GM21390 (cell line): ENCODE results near the gene ANKRD36B.
"Not testable (repeated sequence)": the region's sequence is repeated elsewhere in the genome, so short reads cannot be mapped to it uniquely, and the experiment has no call there.

ENCODE experiments used
- ATAC-seq: cut with Tn5 transposase; IDR thresholded peaks from one replicate; pipeline ENCODE4 v1.9.1; 2021; ENCODE audit not compliant: unreplicated experiment

Gene ANKRD36B

GRCh38 chr2:97550498-97550897 is 39.2 kb downstream of the ANKRD36B start:
- ATAC-seq: not testable (repeated sequence)

- ATAC-seq: not testable (repeated sequence)
Observed at GRCh38 chr2:97549058-97549457, 40.6 kb downstream of the ANKRD36B start.

DNA sequence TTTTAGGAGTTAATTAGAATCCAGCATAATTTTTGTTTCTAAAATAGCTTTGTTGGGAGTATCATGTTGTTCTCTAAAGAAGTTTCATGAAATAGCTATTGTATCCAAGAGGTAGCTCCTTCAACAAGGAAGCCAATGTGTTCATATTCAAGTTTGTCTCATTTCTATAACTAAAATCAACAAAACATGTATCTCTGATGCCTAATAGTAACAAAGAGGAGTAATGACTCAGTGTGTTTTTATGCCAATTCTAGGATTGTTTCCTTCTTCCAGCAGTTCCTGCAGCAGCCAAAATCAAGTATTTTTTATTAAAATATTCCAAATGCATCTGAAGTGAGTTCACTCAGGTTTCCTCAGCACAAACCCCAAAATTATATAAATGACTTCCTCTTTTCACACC is 41.1 kb downstream of the ANKRD36B start:
- ATAC-seq: not testable (repeated sequence)

GRCh38 chr2:97546711-97547110 is 43.0 kb downstream of the ANKRD36B start:
- ATAC-seq: no peak

DNA sequence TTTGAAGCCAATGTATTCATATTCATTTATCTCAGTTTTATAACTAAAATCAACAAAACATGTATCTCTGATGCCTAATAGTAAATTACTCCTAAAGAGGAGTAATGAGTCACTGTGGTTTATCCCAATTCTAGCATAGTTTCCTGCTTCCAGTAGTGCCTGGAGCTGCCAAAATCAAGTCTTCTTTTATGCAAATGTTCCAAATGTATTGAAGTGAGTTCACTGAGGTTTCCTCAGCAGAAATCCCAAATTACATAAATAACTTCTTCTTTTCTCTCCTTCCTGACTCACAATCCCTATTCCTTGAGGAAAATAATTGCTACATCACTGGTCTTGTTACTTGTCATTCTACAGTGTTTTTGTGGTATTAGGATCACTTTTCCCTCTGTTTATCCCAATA is 44.8 kb downstream of the ANKRD36B start:
- not testable (repeated sequence) for ATAC-seq

GRCh38 chr2:97525904-97526303 is 63.8 kb downstream of the ANKRD36B start:
- not testable (repeated sequence) for ATAC-seq

DNA sequence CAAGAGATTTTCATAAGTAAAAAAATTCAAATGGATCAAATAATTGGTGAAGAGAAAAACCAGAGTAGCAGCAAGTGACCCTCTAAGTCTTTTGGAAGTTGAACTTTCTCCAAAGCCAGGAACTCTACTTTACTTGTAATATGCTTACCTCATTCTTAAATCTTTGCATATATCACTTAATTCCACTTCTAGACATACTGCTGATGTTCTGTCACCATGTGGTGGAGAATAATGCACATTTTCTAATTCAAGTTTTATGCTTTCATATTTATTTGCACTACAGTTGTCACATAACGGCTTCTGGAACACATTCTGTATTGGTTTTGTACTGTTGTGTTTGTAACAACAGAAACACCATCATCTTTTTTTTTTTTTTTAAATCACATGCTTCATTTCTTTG is 65.9 kb downstream of the ANKRD36B start:
- not testable (repeated sequence) for ATAC-seq

DNA sequence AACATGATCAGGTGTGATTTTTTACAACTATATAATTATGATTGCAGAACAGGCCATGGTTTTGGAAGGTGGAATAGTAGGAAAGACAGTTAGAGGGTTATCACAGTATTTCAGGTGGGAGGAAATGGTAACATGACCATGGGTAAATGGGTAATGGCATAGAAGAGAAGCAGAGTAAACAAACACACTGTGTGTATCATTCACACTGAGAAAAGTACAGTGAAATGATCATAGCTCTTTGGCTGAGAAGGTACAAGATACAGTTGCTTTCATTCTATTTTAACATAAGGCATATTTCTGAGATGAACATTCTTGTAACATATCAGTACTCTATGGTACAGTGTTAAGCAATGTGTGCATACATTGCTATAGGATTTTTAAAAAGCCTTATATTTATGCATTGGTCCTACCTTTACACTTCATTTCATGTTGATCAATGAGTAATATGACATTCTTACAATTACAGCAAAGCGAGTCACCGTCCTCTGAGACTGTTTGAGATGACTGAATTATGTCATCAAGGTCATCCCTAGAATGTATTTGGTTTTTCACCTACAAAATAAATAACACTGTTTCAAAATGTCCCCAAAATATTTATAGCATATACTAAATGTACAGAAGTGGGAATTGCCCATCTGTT is 66.6 kb downstream of the ANKRD36B start:
- ATAC-seq: not testable (repeated sequence)

DNA sequence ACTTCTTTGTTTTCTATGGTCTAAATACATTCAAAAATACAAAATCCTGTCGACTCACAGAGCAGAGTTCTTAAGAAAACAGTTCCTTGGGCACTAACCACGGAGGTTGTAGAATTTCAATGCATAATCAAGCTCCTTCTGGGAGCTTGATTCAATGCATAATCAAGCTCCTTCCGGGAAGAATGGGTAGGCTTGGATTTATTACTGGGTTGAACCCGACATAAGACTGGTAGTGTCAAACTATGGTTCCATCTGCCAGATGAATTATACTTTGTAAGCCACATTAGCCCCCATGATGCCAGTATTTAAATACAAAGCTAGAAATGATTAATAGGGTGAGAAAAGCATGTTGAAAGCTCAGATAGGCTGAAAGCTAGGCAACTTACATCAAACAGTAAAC is 94.0 kb downstream of the ANKRD36B start:
- not testable (repeated sequence) for ATAC-seq

DNA sequence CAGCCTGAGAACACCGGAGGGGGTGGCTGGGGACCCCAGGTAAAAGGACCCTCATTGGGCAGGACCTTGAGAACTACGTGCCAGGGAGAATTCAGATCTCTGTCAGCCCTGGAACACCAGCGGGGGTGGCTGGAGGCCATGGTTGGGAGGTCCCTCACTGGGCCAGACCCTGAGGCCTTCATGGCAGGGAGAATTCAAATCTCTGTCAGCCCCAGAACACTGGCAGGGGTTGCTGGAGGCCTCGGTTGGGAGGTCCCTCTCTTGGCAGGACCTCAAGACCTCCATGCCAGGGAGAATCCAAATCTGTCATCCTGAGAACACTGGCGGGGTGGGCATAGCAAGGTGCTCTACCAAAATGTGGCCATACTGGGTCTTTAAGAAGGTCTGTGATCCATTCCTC is 99.5 kb downstream of the ANKRD36B start:
- ATAC-seq: not testable (repeated sequence)
